NCI-H460 (cell line): ENCODE data around the gene MOV10. TPM values are rescaled to one million over a fixed set of nuclear protein-coding genes. Genes with fewer than 3 reads are reported as not detected.

Experiments
- DNase-seq: peaks from one replicate; pipeline ENCODE4 v3.0.0-alpha.2; 2016; ENCODE audit warnings: low read depth; ENCODE audit errors: extremely low read depth
- total RNA-seq: library from RNA; depleted of rRNA; stranded (reverse); fragments of >200 nt; shearing (Covaris generic); gene quantifications from 2 replicates; pipeline ENCODE4 v1.2.3, GENCODE V29; 2014

MOV10 gene
- total RNA-seq, 1 experiment from 2014 or later: 29.5 TPM

DNA sequence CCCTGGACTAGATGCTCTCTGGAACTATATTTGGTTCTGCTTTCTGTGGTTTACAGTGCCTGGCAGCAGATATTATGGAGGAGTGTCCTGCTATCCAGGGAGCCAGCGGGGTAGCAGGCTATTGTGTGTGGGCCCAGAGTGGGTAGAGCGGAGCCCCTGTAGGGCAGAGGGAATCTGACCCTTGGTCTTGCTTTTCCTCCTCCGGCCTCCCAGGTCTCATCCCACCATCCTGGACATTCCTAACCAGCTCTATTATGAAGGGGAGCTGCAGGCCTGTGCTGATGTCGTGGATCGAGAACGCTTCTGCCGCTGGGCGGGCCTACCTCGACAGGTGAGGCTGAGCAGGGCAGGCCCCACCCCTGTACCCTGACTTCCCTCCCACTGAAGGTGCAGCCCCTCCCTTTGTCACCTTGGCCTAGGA, 23.3 kb downstream of the MOV10 start:
- no peak for DNase-seq

DNA sequence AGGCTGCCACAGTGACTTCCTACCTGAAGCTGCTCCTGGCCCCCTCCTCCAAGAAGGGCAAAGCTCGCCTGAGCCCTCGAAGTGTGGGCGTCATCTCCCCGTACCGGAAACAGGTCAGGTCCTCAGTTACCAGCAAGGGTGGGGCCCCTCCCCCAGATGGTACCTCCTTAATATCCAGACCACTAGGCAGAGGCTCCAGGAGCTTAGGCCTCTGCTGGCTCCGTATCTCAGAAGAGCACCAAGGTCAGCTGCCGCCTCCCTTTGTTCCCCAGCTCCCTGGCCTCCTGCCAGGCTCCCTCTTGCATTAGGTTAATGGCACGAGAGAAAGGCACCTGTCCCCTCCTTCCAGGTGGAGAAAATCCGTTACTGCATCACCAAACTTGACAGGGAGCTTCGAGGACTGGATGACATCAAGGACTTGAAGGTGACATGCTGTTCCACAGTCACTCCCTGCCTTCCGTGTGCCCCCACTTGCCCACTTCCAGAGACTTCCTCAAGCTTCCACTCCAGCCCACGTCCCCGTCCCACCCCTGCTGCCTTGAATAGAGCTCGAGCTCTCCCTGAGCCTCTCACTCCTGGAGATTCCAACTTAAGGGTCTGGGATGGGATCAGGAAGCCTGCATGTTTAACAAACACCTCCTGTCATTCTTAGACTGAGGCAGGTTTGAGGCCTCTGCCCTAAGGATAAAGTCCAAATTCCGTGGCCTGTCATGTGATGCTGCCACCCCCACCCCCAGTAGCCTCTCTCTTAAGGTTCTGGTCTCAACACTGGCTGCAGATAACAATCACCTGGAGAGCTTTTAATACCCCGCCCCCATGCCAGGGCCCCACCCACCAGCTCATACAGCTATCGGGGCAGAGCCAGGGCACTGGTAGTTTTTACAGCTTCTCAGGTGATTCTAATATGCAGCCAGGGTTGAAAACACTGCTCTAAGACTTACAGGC, 24.2 kb downstream of the MOV10 start:
- DNase-seq: no peak

DNA sequence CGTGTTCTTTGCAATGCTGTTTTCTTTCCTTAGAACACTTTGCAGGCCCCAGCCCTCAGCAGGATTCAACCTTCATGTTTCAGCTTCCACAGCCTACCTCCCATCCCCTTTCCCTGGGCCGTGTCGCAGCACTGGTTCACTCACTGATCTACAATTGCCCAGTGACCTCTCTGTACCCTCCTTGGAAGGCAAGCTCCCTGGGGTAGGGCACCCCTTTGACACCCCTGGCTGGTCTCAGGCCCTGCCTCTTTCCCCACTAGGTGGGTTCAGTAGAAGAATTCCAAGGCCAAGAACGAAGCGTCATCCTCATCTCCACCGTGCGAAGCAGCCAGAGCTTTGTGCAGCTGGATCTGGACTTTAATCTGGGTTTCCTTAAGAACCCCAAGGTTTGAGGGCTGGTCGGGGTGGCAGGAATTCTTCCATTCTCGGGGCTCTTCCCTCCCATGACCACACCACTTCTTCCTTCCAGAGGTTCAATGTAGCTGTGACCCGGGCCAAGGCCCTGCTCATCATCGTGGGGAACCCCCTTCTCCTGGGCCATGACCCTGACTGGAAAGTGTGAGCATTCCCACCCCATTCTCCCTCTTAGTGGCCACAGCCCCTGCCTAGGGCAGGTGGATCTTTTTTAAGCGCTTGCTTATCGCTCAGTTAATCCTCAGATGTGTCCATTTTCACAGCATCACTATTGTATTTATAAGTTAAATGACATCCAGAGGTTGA, 25.1 kb downstream of the MOV10 start:
- DNase-seq: no peak

DNA sequence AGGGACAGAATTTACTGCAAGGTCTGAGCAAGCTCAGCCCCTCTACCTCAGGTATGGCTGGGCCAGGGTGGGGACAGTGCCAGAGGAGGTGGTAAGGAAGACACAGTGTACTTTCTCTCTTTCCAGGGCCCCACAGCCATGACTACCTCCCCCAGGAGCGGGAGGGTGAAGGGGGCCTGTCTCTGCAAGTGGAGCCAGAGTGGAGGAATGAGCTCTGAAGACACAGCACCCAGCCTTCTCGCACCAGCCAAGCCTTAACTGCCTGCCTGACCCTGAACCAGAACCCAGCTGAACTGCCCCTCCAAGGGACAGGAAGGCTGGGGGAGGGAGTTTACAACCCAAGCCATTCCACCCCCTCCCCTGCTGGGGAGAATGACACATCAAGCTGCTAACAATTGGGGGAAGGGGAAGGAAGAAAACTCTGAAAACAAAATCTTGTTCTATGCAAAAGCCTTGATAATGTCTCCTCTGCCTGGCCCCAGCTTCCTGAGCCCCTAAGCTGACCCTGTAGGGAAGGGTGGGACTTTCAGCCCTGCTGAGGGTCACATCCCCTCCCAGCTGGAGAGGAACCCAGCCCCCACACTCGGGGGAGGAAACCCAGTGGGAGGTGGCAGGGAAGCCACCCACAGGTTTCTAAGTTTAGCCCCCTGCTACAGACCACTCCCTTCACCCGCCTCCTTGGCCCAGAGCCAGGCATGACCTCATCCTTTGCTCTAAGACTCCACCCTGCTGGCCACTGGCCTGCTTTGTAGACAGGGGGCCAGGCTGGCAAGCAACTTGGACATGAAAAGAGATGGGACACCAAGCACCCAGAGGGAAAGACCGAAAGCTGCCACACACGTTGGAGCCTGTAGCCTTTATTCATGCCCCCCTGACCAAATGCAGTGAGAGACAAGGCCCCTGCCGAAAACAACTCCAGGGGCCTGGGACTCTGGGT, 26.1 kb downstream of the MOV10 start:
- peak; percentile 78 for DNase-seq

DNA sequence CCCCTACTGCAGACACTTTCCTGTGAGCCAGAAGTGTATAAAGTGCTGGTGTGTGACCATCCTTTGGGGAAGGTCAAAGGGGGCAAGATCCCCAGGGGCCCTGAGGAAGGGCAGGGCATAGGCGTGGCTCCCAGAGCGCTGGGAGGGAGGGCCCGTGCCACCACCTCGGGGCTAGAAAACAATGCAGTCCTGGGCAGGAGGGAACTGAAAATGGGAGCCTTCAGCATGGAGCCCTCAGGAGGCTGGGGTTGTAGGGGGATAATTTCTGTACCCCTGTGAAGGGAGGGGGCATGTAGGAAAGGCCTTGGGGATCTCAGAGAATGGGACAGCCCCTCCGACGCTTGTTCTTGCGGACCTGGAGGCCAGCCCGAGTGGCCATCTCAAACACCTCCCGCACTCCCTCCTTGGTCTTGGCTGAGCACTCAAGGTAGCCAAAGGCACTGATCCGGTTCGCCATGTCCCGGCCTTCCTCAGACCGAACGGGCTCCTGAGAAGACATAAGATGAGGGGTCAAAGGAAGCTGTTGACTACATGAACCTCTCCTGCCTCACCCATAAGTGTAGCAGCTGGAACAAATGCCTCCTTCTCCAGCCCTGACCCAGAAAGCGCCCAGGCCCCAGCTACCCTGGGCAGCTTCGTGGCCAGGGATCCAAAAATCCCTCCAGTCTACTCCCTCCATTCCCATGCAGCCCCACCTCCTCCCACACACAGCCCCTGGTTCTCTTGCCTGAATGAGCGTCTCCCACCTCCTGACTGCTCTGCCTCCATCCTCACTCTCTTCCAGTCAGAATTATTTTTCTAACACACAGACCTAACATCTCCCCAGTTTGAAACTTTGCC, 27.0 kb downstream of the MOV10 start:
- DNase-seq: no peak

DNA sequence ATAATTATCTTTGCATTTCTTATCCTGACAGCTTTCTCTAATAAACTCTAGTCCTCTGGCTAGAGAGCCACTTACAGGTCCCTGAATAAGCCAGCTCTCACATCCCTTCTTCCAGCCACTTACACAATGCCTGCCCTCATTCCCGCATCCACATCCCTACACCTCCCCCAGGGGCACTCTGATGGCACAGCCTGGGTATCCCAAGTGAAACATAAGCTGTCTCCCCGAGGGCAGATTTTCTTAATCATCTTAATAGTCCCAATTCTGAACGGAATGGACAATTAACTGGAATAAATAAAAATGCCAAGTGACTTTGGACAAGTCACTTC, 27.6 kb downstream of the MOV10 start:
- DNase-seq: no peak

DNA sequence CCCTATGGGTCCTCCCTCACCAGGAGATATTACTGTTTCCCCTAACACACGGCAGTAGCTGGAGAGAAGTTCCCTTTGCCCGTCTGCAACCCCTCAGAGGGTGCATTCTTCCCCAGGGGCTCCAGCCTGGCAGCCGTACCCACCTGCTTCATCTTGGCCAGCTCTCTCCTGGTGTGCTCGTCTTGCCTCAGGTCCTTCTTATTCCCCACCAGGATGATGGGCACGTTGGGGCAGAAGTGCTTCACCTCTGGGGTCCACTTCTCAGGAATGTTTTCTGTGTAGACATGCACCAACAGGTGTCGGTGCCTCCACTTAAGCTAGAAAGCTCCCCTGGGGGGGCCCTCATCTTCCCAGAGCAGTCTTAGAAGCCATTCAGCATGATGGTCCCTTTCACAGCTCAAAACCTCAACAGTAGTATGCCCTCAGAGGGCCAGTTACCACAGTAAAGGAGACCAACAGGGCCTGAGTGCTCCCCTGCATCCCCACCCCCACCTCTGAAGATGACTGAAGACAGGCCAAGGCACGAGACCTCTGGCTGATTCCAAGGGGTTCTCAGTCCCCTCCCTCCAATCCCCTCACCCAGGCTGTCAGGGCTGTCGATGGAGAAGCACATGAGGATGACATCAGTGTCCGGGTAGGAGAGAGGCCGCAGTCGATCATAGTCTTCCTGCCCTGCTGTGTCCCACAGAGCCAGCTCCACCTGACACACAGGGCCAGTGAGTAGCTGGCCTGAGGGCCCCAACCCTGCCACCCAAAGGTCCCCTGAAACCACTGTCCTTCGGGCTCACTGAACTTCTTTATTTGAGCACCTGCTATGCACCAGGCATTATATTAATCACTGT, 28.2 kb downstream of the MOV10 start:
- DNase-seq: no peak

DNA sequence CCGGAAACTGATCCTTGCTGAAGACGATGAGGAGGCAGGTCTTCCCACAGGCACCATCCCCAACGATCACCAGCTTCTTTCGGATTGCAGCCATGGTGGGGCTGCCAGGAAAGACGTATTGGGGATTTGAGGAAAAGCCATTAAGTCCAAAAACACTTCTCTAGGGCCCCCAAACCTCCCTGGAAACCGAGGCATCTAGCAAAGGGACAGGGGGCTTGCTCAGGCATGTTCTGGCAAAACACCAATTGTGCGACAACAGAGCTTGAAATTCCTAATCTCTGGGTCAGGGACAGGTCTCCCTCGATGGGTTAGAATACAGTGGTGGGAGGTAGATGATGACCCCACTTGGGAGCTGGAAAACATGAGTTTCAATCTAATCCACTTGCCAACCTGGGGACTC, 29.2 kb downstream of the MOV10 start:
- no peak for DNase-seq

DNA sequence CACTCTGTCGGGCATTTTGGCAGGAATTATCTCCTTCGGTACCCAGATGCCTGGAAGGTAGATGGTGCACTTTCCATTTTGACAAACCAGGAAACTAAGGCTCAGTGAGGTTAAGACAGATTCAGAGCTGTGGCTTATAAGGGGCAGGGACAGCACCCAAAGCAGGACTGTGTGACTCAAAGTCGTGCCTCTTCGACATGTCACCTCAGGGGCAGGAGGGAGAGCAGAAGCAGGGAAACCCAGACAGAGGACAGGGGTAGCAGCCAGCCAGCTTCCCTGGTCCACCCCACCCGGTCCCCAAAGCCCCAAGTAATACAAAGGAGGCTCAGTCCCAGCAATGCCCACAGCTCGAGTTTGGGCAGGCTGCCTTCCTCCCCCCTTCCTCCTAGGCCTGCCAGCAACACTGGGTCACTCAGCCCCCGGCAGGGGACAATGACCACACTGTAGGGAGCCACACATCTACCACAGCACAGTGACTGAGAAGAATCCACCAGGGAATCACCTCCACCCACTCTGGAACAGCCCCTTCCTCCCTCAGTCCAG, 30.0 kb downstream of the MOV10 start:
- no peak for DNase-seq

DNA sequence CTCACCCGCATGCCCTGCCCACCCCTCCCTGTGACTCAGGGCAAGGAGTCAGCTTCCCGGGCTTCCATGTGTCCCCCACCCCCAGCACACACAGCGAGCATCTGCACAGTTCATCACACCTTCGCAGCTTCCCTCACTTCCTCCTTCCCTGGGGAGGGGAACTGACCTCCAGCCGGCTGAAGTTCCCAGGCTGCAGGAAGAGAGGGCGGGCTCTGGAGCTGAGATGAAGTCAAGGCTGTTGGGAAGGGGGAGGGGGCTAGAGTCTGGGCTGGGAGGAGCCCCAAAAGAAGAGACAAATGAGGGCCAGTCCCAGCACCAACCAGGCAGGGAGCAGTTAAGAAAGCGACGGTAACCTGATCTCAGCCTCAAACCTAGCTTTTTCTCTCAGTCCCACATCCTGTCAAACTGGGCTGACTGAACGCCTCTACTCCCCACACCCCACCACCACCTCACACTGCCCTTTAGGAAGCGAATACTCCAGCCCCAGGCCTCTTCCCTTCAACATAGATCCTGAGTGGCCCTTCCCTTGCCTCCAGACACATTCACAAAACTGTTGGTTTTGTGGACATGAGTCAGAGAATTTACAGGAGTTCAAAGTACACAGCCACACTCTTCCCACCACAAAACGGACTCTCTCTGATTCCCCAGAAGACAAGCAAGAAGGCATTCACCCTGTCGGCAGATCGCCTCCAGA, 30.6 kb downstream of the MOV10 start:
- DNase-seq: peak; percentile 82

DNA sequence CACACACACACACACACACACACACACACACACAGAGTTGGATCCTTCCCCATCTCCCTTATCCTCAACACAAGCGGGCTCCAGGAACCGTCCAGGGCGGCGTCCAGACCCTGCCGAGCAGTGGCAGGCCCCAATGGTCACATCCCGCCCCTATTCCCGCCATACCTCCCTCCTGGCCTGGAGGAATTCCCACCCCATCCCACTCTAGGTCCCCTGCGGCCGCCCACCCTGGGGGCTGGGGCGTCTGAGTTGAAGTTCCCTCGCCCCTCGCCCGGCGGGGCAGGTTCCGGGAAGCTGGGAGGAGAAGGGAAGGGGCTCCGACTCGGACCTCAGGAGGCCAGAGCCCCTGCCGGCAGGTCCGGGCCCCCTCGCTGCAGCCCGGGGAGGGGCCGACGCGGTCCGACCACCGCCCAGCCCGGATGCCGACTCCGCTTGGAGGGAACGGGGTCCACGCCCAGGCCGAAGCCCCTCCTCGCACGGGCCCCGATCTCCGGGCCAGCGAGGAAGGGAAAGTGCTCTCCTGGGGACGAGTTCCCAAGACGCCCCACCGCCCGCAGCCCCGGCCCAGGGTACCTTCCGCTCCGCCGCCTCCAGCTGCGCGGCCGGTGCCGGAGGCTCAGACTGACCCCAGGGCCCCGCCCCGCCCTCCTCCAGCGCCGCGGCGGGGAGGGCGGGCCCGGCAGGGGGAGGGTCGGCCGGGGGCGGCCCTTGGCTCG, 32.2 kb downstream of the MOV10 start, which contains the start of gene RHOC:
Gene RHOC, minus strand, starts transcription at position 623 of the 716 bp plus-strand sequence. CDS start 3,328 bp downstream, outside the sequence.
- DNase-seq: peak; percentile 46

DNA sequence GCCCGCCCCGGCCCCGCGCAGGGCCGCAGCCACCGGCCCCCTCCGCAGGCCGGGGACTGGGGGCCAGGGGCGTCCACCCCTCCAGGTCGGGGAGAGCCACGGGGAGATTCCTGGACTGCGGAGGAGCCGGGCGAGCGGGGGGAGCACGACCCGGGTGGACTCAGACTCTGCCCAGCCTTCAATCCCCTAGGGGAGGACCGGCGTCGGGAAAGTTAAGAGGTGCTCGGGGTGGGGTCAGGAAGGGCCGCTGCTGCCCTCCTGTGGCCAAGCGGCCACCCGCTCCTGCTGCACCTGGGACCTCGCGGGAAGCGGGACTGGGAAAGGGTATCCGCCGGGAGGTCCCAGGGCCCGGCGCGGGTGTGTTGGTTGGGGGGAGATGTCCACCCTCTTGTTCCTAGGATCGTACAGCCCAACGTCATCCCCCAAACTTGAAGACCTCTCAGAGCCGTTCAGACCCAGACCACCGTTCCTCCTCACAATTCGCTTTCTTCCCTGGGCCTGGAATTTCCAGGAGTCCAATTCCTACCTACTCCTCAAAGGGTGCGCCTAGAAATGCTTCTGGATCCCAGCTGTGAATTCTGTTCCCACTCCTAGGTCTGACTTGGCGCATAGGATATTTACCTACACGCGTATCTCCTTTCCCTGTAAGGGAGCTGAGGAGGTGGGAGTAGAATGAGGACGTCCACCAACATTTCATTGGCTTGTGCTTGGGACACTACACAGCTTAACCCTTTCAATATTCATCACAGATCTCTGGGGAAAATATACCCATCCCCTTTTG, 33.0 kb downstream of the MOV10 start:
- DNase-seq: peak; percentile 82

DNA sequence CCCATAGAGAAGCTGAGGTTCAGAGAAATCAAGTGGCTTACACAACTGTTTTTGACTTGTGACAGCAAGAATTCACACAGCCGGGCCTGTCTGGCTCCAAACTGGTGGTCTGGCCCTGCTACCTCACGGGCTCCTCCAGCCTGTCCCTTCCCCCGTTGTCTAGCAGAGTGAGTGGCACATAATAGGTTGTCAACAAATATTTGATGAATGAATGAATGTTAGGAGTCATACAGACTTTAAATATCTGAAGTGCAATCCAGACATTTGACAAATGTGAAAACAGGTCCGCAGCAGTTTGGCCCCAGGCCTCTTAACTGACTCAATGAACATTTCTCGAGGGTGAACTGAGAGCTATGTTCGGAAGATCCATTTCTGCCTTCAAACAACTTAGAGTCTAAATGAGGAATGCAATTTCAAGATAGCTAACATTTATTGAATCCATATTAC, 33.6 kb downstream of the MOV10 start:
- DNase-seq: no peak

DNA sequence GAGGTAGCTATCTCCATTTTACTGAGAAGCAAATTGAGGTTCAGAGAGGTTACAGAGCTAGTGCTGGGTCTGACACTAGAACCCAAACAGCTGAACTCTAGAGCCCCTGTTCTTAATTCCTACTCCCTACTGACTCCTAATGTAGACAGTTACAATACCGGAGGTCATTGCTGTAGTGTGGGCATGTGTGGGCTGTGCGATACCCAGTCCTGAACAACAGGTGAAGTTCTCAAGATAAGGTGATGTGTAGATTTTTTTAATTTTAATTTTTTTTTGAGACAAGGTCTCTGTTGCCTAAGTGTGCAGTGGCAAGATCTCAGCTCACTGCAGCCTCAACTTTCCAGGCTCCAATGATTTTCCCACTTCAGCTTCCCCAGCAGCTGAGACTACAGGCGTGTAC, 34.0 kb downstream of the MOV10 start:
- no peak for DNase-seq

DNA sequence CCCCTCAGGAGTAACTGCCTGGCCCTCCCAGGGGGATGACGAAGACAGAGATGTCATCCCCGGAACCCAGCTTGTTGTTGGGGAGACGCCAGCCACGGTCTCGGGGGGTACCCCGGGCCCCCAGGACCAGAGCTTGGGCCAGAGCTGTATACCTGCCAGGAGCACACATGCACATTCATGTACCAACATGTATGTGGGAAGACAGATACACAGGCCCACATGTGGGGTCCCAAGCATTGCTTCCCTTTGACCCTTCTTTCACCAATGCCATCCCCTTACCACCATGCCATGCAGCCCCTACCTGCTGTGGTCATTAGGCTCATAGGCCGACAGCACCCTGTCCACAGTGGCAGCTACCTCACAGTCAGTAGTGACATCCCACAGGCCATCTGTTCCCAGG, 35.7 kb downstream of the MOV10 start:
- no peak for DNase-seq

DNA sequence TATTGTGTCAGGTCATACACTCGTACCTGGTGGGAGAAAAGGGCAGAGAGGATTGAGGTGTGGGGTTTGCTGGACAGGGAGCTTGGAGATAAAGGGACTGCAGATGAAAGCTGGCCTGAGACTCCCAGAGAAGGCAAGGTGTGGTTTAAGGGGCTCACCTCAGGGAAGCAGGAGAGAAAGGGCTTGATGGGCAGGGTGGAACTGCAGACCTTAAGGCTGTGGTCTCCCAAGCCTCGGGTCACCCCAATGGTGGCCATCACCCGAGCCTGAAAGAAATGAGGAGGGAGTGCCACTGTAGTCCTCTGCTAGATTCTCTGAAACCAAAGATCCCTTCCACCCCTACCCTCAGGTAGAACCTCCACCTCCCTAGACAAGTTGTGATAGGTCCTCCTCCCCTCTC, 36.1 kb downstream of the MOV10 start:
- DNase-seq: no peak

DNA sequence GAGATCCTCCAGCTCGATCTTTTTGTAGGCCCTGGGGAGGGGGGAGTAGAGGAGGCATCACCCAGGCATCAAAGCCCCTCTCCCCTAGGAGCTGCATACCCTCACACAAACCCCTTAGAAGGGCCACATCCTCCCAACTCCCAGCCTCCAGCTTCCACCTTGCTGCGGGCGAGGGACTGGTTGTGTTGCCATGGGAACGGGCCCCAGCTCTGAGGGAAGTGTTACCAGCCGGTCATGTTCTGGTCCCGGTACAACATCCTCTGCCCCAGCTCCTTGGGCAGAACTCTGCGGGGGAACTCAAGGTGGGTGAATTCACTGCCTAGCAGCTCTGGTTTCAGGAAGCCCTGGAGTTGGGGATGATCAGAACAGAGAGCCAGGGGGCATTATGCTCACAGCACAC, 36.6 kb downstream of the MOV10 start:
- no peak for DNase-seq
